ENCODE data around the gene GNG14. TPM values are rescaled to one million over a fixed set of nuclear protein-coding genes. Genes with fewer than 3 reads are reported as not detected.
"Not testable (repeated sequence)": the region's sequence is repeated elsewhere in the genome, so short reads cannot be mapped to it uniquely, and the experiment has no call there.

The GNG14 gene
- total RNA-seq, 1 experiment from 2014 or later: not detected

- no TSS peak for BruUV-seq (replicated peaks)
Measured at GRCh38 chr19:12639901-12640613, 47.7 kb upstream of the GNG14 start.

DNA sequence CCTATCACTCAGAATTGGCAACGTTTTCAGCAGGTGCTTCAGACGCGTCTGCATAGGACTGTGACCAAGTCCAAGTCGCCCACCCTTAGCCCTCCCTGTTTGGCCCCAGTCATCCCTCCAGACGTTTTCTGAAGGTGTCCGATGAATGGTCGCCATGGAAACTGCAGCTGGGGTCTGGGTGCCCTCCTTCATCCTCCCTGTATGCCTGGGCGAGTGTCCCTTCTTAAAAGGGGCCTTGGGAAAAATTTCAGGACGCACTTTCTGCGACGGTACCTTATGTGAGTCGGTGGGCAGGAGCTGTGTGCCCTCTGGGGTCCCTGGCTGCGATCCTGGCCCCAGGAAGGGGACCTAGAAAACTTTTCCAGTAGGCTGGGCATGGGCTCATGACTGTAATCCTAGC lies 46.3 kb upstream of the GNG14 start:
- Histone ChIP-seq H3K4me1 (replicated peaks; ENCODE audit: insufficient read depth) (no peaks in the 10 kb centered on the region), H3K27me3 (ENCODE audit: insufficient read depth, low read depth) (no peaks in the 10 kb centered on the region), H3K9me3 (ENCODE audit: insufficient read depth, low read depth) (no peaks in the 10 kb centered on the region), H3K4me2 (no peak overlapping the region), H3K79me2 (ENCODE audit: low read depth) (no peaks in the 10 kb centered on the region), H3K27ac (no peak overlapping the region), H3K36me3 (ENCODE audit: low read depth) (no peaks in the 10 kb centered on the region), H3F3A (ENCODE audit: insufficient read depth, low read depth) (no peaks in the 10 kb centered on the region; the same call in 1 of the 2 replicates), H3K4me3 (no peak overlapping the region), H3K9me2 (ENCODE audit: insufficient read depth) (no peaks in the 10 kb centered on the region), H4K20me1 (ENCODE audit: insufficient read depth) (no peaks in the 10 kb centered on the region), H2AFZ (no peak overlapping the region)
- DNase-seq: no peak
- BruUV-seq (replicated peaks): no TSS peak
- POLR2A ChIA-PET (ENCODE audit: unreplicated experiment): no interaction called here
- intact Hi-C loops (cut with micrococcal nuclease; ENCODE audit: unreplicated experiment): no loop called here
- CTCF ChIA-PET: no interaction called here
- no peak for TF ChIP-seq CTCF (conservative IDR thresholded peaks at IDR 0.05)
- no peak for TF ChIP-seq EZH2 (IDR thresholded peaks at IDR 0.05; ENCODE audit: low read depth)

More at GRCh38 chr19:12639901-12640613, 47.7 kb upstream of the GNG14 start:
- Histone ChIP-seq H3K4me1 (replicated peaks; ENCODE audit: insufficient read depth) (no peaks in the 10 kb centered on the region), H3K79me2 (ENCODE audit: low read depth) (no peaks in the 10 kb centered on the region), H3K9me3 (ENCODE audit: insufficient read depth, low read depth) (no peaks in the 10 kb centered on the region), H3K9me2 (ENCODE audit: insufficient read depth) (no peaks in the 10 kb centered on the region), H3K36me3 (ENCODE audit: low read depth) (no peaks in the 10 kb centered on the region), H4K20me1 (ENCODE audit: insufficient read depth) (no peaks in the 10 kb centered on the region), H3K27me3 (ENCODE audit: insufficient read depth, low read depth) (no peaks in the 10 kb centered on the region), H3K27ac (no peak overlapping the region), H3K4me3 (no peak overlapping the region), H3K4me2 (peak overlapping the region; percentile 37; the same call in 1 of the 2 replicates), H2AFZ (peak overlapping the region; percentile 45; the same call in 1 of the 2 replicates), H3F3A (ENCODE audit: insufficient read depth, low read depth) (peaks cover under 1% of the 10 kb centered on the region; the same call in 1 of the 2 replicates)
- TF ChIP-seq CTCF (conservative IDR thresholded peaks at IDR 0.05) (peak; percentile 73), EZH2 (IDR thresholded peaks at IDR 0.05; ENCODE audit: low read depth) (no peak)
- POLR2A ChIA-PET (ENCODE audit: unreplicated experiment): no interaction called here
- CTCF ChIA-PET: interaction anchor here (0.6 to 0.8 kb wide), 2 partner anchors 28 to 32 kb away, joined by 4 read pairs; no protein-coding TSS in a partner anchor
- peak; percentile 58 to 68 for DNase-seq
- intact Hi-C loops (cut with micrococcal nuclease; ENCODE audit: unreplicated experiment): no loop called here

DNA sequence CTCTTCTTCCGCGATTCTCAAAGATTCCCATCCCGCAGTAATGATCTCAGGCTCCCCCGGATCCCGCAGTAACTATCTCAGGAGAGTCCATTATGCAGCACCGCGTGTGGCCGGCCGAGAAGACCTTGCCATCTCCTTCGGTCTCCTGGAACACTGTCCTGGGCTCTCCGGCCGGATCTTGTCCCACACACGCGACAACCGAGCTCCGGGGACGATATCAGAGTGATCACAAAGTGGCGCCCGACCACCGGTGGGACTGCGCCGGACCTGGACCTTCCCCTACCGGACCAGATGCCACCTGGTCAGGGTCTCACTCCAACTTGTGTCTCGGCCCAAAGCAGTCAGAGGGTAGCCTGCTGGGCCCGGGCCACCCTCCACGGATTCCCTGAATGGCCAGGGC lies 45.3 kb upstream of the GNG14 start:
- H2AFZ ChIP-seq: no peak overlapping the region
- no TSS peak for BruUV-seq (replicated peaks)
- H3K27me3 ChIP-seq (ENCODE audit: insufficient read depth, low read depth): no peaks in the 10 kb centered on the region
- H3K4me2 ChIP-seq: no peak overlapping the region
- H3K4me1 ChIP-seq (replicated peaks; ENCODE audit: insufficient read depth): no peaks in the 10 kb centered on the region
- TF ChIP-seq EZH2 (IDR thresholded peaks at IDR 0.05; ENCODE audit: low read depth): no peak
- no peak for TF ChIP-seq CTCF (conservative IDR thresholded peaks at IDR 0.05)
- H3K36me3 ChIP-seq (ENCODE audit: low read depth): no peaks in the 10 kb centered on the region
- no peaks in the 10 kb centered on the region for H3K9me3 ChIP-seq (ENCODE audit: insufficient read depth, low read depth)
- DNase-seq: no peak
- H3F3A ChIP-seq (ENCODE audit: insufficient read depth, low read depth): no peaks in the 10 kb centered on the region; the same call in 1 of the 2 replicates
- H4K20me1 ChIP-seq (ENCODE audit: insufficient read depth): no peaks in the 10 kb centered on the region
- intact Hi-C loops (cut with micrococcal nuclease; ENCODE audit: unreplicated experiment): no loop called here
- ChIA-PET POLR2A (ENCODE audit: unreplicated experiment) (interaction anchor here (0.7 kb wide), 1 partner anchor 277 kb away, joined by 8 read pairs; the partner anchor contains the start of gene ZNF442), CTCF (no interaction called here)
- H3K9me2 ChIP-seq (ENCODE audit: insufficient read depth): no peaks in the 10 kb centered on the region
- no peak overlapping the region for H3K4me3 ChIP-seq
- H3K27ac ChIP-seq: no peak overlapping the region
- H3K79me2 ChIP-seq (ENCODE audit: low read depth): no peaks in the 10 kb centered on the region

DNA sequence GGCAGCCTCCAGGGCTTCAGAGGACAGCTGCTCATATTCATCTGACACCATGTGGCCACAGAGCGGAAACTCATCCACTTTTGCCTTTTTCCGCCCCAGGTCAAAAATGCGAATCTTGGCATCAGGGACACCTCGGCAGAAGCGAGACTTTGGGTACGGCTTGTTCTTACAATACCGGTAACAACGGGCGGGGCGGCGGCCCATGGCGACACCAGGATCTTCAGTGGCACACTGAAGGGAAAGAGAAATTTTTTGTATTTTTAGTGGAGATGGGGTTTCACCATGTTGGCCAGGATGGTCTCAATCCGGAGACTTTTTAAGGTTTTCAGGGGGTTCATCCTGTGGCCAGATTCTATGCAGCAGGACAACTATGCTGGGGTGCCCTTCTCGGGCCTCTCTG lies 44.1 kb upstream of the GNG14 start:
- BruUV-seq (replicated peaks); H3K4me2 ChIP-seq; intact Hi-C loops (cut with micrococcal nuclease; ENCODE audit: unreplicated experiment); DNase-seq; CTCF ChIA-PET; H3K9me3 ChIP-seq (ENCODE audit: insufficient read depth, low read depth); H3K4me3 ChIP-seq; H2AFZ ChIP-seq; H3K9me2 ChIP-seq (ENCODE audit: insufficient read depth); H3K79me2 ChIP-seq (ENCODE audit: low read depth); H4K20me1 ChIP-seq (ENCODE audit: insufficient read depth); H3K36me3 ChIP-seq (ENCODE audit: low read depth); H3K27ac ChIP-seq; H3F3A ChIP-seq (ENCODE audit: insufficient read depth, low read depth); POLR2A ChIA-PET (ENCODE audit: unreplicated experiment); H3K4me1 ChIP-seq (replicated peaks; ENCODE audit: insufficient read depth); H3K27me3 ChIP-seq (ENCODE audit: insufficient read depth, low read depth): not testable (repeated sequence)

Data from PC-9 (cell line).